ENCODE results near the gene ZNF74.

- no peak for TF ChIP-seq POLR2AphosphoS5 (IDR thresholded peaks at IDR 0.05)
- TF ChIP-seq POLR2A (IDR thresholded peaks at IDR 0.05): no peak
- TF ChIP-seq CTCF (IDR thresholded peaks at IDR 0.05): no peak
- TF ChIP-seq EP300 (IDR thresholded peaks at IDR 0.05): no peak
These were observed 5.8 kb upstream of the ZNF74 start for GRCh38 chr22:20388200-20388599.

All from suprapubic skin (tissue), 4 donors.